ENCODE data around the gene NKAIN2.
"Not testable (repeated sequence)": the region's sequence is repeated elsewhere in the genome, so short reads cannot be mapped to it uniquely, and the experiment has no call there.

The NKAIN2 gene

GRCh38 chr6:124679387-124679786 lies 875.7 kb downstream of the NKAIN2 start:
- DNase-seq (ENCODE audit: low read depth in 2 of 2): no peak

- DNase-seq (ENCODE audit: low read depth in 2 of 2): no peak
Observed at GRCh38 chr6:124682751-124683150, 879.1 kb downstream of the NKAIN2 start.

DNA sequence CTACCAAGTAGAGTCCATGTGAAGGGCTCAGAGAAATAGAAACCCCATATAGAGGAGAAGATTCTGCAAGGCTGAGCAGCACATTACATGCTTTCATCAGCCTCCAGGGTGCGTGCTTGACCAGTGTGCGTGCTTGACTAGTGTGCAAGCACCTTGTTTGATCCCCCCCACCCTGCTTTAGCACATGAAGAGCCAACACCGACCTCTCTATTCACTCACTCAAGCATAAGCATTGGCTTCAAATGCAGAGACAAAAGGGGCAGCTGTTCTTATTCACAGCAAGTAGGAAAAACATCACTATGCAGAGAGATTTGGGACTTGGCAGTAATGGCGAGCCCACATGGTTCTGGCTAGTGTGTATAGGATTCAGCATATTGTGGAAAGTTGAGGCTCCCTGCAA lies 879.8 kb downstream of the NKAIN2 start:
- DNase-seq (ENCODE audit: low read depth in 2 of 2): no peak

- DNase-seq (ENCODE audit: low read depth in 2 of 2): no peak
Observed at GRCh38 chr6:124684621-124685020, 881.0 kb downstream of the NKAIN2 start.

DNA sequence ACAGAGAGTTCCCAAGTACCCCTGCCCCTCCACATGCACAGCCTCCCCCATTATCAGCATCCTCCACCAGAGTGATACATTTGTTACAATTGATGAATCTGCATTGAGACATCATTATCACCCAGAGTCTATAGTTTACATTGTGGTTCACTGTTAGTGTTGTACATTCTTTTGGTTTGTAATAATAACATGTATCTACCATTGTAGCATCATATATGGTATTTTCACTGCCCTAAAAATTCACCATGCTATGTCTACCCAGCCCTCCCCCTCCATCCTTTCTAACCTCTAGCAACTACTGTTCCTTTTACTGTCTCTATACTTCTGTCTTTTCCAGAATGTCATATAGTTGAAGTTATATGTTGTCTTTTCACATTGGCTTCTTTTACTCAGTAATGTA lies 884.7 kb downstream of the NKAIN2 start:
- DNase-seq (ENCODE audit: low read depth in 2 of 2): no peak

DNA sequence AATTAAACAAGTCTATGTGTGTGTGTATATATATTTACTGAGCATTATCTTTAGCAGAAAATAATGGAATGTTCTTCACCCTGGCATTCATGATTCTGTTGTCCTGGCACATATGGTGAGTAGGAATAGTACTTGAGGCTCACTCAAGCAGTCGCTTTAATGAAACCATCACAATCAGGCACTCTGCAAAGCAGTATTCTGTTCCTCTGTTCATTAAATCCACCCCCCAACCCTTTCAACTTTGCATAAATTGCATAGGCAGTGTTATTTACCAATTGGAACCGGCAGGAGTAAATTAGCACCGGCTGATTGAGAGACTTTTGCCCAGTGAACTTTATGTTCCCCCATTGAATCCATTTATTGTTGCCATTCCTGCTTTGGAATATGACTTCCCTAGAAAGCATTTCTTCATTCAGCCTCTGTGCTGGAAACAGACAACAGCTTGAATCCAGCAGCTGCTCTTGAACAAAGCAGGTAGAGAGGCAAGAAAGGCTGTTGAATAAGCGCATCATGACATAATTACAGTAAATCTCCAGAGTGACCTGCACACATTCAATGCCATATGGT lies 890.6 kb downstream of the NKAIN2 start:
- no peak for DNase-seq (ENCODE audit: low read depth in 2 of 2)

- no peak for DNase-seq (ENCODE audit: low read depth in 2 of 2)
Observed at GRCh38 chr6:124699038-124699437, 895.4 kb downstream of the NKAIN2 start.

- no peak for DNase-seq (ENCODE audit: low read depth in 2 of 2)
Observed at GRCh38 chr6:124703541-124703940, 899.9 kb downstream of the NKAIN2 start.

DNA sequence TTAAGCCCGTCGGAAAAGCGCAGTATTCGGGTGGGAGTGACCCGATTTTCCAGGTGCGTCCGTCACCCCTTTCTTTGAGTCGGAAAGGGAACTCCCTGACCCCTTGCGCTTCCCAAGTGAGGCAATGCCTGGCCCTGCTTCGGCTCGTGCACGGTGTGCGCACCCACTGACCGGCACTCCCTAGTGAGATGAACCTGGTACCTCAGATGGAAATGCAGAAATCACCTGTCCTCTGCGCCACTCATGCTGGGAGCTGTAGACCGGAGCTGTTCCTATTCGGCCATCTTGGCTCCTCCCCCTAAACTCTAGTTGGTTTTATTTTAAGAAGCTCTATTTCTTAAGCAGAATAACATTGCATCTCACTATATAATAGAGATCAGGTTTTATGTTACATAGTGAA lies 908.9 kb downstream of the NKAIN2 start:
- not testable (repeated sequence) for DNase-seq (ENCODE audit: low read depth in 2 of 2)

DNA sequence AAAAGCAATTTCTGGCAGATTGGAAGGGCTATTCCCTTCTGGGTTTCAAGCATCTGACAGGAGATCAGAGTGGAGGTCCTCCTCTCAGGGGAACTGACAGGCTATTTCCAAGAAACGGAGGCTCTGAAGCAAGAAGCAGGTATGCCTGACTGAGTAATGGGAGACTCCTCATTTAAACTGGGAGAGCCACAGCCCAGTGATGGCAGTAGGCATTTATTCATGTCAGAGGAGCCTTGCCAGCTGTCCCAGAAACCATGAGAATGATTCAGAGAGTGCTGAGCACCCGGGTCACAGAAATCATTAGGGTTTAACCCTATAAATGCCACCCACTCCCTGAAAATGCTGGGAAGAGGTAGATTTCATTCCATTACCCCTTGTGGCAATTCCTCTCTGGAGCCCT lies 911.1 kb downstream of the NKAIN2 start:
- DNase-seq (ENCODE audit: low read depth in 2 of 2): no peak

DNA sequence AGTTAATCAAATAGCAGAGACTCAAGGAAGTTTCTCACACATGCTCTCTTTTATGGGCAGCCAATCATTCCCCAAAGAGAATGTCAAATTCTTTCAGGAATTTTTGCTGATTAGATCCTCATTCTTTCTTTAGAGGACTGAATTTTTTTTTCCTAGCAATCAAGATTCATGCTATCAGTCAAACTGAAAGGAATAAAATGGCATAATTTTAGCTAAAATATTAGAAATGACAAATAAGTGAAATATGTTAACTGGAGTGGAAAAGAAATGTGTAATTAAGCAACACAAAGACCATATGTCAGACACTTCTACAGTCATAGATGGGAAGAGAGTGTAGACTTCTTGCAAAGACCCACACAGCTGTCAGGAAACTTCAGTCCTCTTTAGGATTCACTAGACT lies 916.2 kb downstream of the NKAIN2 start:
- no peak for DNase-seq (ENCODE audit: low read depth in 2 of 2)

GRCh38 chr6:124721331-124721730 lies 917.7 kb downstream of the NKAIN2 start:
- DNase-seq (ENCODE audit: low read depth in 2 of 2): no peak

- DNase-seq (ENCODE audit: low read depth in 2 of 2): no peak
Observed at GRCh38 chr6:124722141-124722878, 918.6 kb downstream of the NKAIN2 start.

DNA sequence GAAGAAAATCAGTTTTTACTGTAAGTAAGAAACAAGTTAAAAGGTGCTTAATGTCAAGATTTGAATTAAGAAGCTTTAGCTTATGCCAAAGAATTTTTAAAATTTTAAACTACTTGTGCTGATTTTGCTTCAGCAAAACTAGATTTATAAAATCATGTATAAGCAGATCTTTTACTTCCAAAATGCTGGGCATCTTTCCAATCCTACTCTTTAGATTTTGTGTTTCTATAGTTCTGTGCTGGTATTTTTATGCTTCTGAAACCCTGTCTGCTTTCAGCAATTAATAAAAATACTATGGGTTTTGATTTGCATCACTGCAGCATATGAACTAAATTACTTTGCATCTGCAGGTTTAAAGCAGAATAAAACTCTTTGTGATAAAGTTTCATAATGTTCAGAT lies 920.0 kb downstream of the NKAIN2 start:
- DNase-seq (ENCODE audit: low read depth in 2 of 2): no peak

- not testable (repeated sequence) for DNase-seq (ENCODE audit: low read depth in 2 of 2)
Observed at GRCh38 chr6:124737804-124738203, 934.1 kb downstream of the NKAIN2 start.

DNA sequence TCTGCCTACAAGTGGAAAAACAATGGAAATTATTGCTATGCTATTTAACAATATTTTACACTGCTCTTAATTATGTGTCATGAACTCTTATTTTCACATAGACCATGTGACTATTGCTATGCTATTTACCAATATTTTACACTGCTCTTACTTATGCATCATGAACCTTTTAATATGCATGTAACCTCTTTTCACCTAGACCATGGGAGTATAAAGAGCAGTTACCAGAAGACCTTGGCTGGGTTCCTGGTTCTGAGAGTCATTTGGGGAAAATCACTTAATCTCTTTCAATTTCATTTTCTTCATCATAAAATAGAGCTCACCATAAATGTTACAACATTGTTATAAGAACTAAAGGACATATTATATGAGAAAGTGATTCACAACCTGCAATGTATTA lies 934.8 kb downstream of the NKAIN2 start:
- DNase-seq (ENCODE audit: low read depth in 2 of 2): no peak

DNA sequence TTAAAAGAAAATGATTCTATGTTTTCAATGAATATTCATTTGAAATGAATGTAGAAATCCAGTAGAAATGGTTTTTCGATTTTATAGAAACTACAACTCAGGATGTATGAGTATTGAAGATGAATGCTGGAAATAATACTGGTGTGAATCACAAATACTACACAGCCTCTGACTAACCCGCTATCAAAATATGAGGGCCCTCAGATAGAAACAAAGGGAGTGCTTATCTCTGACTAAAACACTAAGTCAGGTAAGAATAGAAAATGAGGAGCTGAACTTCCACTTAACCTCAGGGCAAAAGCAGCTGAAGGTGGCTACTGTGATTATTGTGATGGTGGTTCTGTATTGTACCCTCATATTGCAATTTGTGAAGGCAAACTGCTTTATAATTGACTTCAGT lies 937.7 kb downstream of the NKAIN2 start:
- DNase-seq (ENCODE audit: low read depth in 2 of 2): no peak

GRCh38 chr6:124742971-124743370 lies 939.3 kb downstream of the NKAIN2 start:
- DNase-seq (ENCODE audit: low read depth in 2 of 2): no peak

GRCh38 chr6:124743420-124743819 lies 939.8 kb downstream of the NKAIN2 start:
- no peak for DNase-seq (ENCODE audit: low read depth in 2 of 2)

- no peak for DNase-seq (ENCODE audit: low read depth in 2 of 2)
Observed at GRCh38 chr6:124747349-124747748, 943.7 kb downstream of the NKAIN2 start.

- DNase-seq (ENCODE audit: low read depth in 2 of 2): no peak
Observed at GRCh38 chr6:124748778-124749177, 945.1 kb downstream of the NKAIN2 start.

DNA sequence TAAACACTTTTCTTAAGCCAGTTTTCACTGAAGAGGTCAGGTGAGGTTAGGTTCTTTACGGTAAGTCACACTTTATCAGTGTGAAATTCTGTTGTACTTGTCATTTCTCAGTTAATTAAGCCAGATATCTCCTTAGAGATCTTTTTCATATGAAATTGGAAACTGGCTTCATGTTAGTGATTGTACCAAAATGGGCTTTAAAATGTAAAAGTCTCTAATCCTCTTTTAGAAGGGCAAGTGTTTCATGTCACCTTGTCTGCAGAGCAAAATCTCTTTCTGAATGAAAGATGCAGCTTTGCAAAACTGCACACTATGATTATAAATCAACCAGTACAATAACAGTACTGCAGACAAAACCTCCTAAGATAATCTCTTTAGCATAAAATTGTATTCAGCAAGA lies 949.3 kb downstream of the NKAIN2 start:
- no peak for DNase-seq (ENCODE audit: low read depth in 2 of 2)

DNA sequence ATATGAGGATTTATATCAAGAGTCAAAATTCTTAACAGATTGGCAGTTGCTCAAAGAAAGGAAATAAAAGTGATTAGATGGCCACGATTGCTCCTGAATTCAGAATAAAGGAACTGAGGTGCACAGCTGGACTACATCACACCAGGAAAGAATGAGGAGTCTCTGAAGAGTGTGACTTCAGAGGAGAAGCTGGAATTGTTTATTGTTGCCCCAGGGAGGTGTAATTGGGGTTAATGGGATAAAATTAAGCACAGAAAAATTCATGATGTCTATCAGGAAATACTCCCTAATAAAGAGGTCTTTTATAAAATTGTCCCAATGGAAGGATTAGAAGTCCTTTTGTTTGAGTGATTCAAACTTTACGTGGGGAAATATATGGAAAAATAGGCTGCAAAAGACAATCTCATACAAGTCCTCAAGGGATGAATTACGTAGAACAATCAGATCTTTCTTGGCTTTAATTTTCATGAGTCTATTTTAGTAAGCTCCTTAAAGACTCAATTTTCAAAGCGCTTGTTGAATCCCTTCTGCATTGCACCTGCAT lies 950.0 kb downstream of the NKAIN2 start:
- no peak for DNase-seq (ENCODE audit: low read depth in 2 of 2)

DNA sequence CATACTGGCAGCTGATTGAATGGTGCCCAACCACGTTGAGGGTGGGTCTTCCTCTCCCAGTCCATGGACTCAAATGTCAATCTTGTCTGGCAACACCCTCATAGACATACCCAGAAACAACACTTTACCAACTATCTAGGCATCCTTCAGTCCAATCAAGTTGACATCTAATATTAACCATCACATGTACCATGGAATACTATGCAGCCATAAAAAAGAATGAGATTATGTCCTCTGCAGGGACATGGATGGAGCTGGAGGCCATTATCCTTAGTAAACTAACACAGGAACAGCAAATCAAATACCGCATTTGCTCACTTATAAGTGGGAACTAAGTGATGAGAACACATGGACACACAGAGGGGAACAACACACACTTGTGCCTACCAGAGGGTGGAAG lies 951.7 kb downstream of the NKAIN2 start:
- DNase-seq (ENCODE audit: low read depth in 2 of 2): no peak

Measured in activated CD4-positive, alpha-beta T cell treated with anti-CD3 and anti-CD28 coated beads for 24 hours (primary cell).